ENCODE data around the gene FARS2.

DNA sequence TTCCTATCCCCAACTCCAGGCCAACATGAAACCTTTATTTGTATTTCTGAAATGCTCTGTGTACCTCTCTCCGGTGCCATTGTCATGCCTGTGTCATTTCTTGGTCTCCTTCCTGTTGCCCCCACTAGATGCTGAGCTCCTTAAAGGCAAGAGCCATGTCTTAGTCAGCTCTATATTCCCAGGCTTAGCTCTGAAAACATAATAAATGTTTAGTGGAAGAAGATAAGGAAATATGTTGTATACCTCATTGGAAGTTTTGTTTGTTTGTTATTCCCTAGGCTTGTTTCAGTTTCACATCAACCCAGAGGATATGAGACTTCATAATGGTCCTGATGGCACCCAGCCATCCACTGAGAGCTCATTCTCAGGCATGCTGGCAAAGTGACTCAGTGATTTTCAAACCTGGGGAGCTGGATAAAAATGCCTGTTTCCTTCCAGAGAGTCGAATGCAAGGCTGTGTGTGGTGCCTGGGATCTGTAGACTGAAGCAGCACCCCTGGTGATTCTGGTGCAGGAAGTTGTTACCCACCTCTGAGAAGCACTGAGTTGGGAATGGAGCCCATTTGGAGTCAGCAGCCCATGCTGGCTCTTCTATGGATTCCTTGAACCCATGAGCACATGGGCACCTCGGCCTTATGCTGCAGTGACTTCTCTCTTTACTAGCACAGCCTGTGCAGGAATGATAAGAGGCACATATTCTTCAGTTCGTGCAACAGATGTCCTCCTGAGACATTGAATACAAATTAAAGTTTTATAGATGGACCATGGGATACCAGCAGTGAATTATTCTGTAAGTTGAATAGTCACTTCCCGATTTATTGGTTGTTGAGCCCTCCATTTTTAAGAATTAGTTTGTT is 205.2 kb downstream of the FARS2 start:
- TF ChIP-seq GATA2 (IDR thresholded peaks at IDR 0.05; ENCODE audit: low read depth, low read length), result no peak
- no peak for TF ChIP-seq GATA3 (IDR thresholded peaks at IDR 0.05; ENCODE audit: low read depth, low read length)
